ENCODE measurements around the gene DTNB.

- TF ChIP-seq CTCF (IDR thresholded peaks at IDR 0.05): no peak
- TF ChIP-seq POLR2A (IDR thresholded peaks at IDR 0.05): no peak
- no peak for TF ChIP-seq POLR2AphosphoS5 (IDR thresholded peaks at IDR 0.05)
- TF ChIP-seq EP300 (IDR thresholded peaks at IDR 0.05): no peak
Observed at GRCh38 chr2:25517701-25518100, 155.7 kb downstream of the DTNB start.

All from gastroesophageal sphincter (tissue), 3 donors.